BLaER1 treated with 17β-estradiol and CSF1 and Interleukin-3, amounts not matched to agents 10 nM and 100 nM (cell line): ENCODE results near the gene ZGLP1.
A peak's percentile ranks its signal among the peaks of the same experiment; 100 is the strongest.

Experiments
- H3K27ac ChIP-seq, 11 experiments: shearing (Covaris generic); formaldehyde crosslinking; 2 replicates each; pipeline ENCODE4 v1.8.1; 2022
- H3K27me3 ChIP-seq, 11 experiments: shearing (Covaris generic); formaldehyde crosslinking; 2 replicates each; pipeline ENCODE4 v1.8.1; 2022
- H3K36me3 ChIP-seq, 11 experiments: shearing (Covaris generic); formaldehyde crosslinking; 2 replicates each; pipeline ENCODE4 v1.8.1; 2022
- H3K4me1 ChIP-seq, 10 experiments: shearing (Covaris generic); formaldehyde crosslinking; 2 replicates each; pipeline ENCODE4 v1.8.1; 2022
- H3K4me2 ChIP-seq, 11 experiments: shearing (Covaris generic); formaldehyde crosslinking; 2 replicates each; pipeline ENCODE4 v1.8.1; 2022
- H3K4me3 ChIP-seq, 10 experiments: shearing (Covaris generic); formaldehyde crosslinking; 2 replicates each; pipeline ENCODE4 v1.8.1; 2022
- H3K9ac ChIP-seq, 11 experiments: shearing (Covaris generic); formaldehyde crosslinking; 2 replicates each; pipeline ENCODE4 v1.8.1; 2022
- H3K9me3 ChIP-seq, 11 experiments: shearing (Covaris generic); formaldehyde crosslinking; replicated peaks in 1 of 11; 2 replicates each; pipeline ENCODE4 v1.8.1; 2022
- H4K20me1 ChIP-seq, 11 experiments: shearing (Covaris generic); formaldehyde crosslinking; 2 replicates each; pipeline ENCODE4 v1.8.1; 2022
- Cebpa-rat ChIP-seq, 11 experiments: shearing (Covaris generic); IDR thresholded peaks; 2 replicates each; pipeline ENCODE4 v1.8.1; 2022

ZGLP1 gene

GRCh38 chr19:10289167-10289835, 20.3 kb downstream of the ZGLP1 start:
- Histone ChIP-seq H3K9me3 (peaks cover 0 to 21% (median 4%) of the 10 kb centered on the region in 11 experiments; a peak in 8 of 22 replicates), H3K9ac (peak overlapping the region in 4 of 11 experiments; percentile 12 to 30 (median 24); a peak in 3 of 22 replicates), H3K4me1 (peaks cover 80 to 100% (median 89%) of the 10 kb centered on the region in 10 experiments), H3K36me3 (peaks cover 15 to 21% (median 18%) of the 10 kb centered on the region in 11 experiments), H3K4me2 (peak overlapping the region; percentile 83 to 96 (median 88)), H4K20me1 (peaks cover 23 to 77% (median 35%) of the 10 kb centered on the region in 11 experiments), H3K27me3 (peaks cover 69 to 82% (median 78%) of the 10 kb centered on the region in 11 experiments), H3K4me3 (peak overlapping the region; percentile 38 to 67 (median 52)), H3K27ac (no peak overlapping the region)
- TF ChIP-seq Cebpa-rat (IDR thresholded peaks at IDR 0.05) = no peak

DNA sequence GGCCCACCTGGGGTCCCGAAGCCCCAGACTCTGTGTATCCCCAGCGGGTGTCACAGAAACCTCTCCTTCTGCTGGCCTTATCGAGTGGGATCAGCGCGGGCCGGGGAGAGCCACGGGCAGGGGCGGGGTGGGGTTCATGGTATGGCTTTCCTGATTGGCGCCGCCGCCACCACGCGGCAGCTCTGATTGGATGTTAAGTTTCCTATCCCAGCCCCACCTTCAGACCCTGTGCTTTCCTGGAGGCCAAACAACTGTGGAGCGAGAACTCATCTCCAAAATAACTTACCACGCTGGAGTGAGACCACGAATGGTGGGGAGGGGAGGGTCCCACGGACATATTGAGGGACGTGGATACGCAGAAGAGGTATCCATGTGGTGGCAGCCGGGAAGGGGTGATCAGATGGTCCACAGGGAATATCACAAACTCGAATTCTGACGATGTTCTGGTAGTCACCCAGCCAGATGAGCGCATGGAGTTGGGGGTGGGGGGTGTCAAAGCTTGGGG, 20.9 kb downstream of the ZGLP1 start:
- Histone ChIP-seq H3K4me1 (peaks cover 80 to 100% (median 86%) of the 10 kb centered on the region in 10 experiments), H3K36me3 (peaks cover 19 to 27% (median 24%) of the 10 kb centered on the region in 11 experiments)

GRCh38 chr19:10286803-10287737, 22.5 kb downstream of the ZGLP1 start, which contains the start of gene ICAM4:
Gene ICAM4, plus strand, starts transcription at chr19:10286955. Its CDS starts 58 bp downstream, at chr19:10287013.
- peak within 1 kb of the TSS in 10 of 11 experiments; percentile 32 to 77 (median 62); a peak in 19 of 22 replicates for H3K27ac ChIP-seq
- H3K9me3 ChIP-seq = peaks cover 0 to 7% (median 0%) of the 10 kb centered on the region in 11 experiments; a peak in 3 of 22 replicates
- no peak for TF ChIP-seq Cebpa-rat (IDR thresholded peaks at IDR 0.05)
- H3K4me3 ChIP-seq = peak within 1 kb of the TSS; percentile 7 to 67 (median 48)
- H3K4me2 ChIP-seq = peak within 1 kb of the TSS; percentile 83 to 96 (median 88)
- H3K27me3 ChIP-seq = peaks cover 47 to 59% (median 55%) of the 10 kb centered on the region in 11 experiments
- peaks cover 20 to 43% (median 38%) of the 10 kb centered on the region in 11 experiments for H3K36me3 ChIP-seq
- H4K20me1 ChIP-seq = peaks cover 21 to 83% (median 34%) of the 10 kb centered on the region in 11 experiments; a peak in 21 of 22 replicates
- H3K4me1 ChIP-seq = peaks cover 67 to 99% (median 74%) of the 10 kb centered on the region in 10 experiments
- H3K9ac ChIP-seq = peak within 1 kb of the TSS; percentile 20 to 72 (median 58); a peak in 20 of 22 replicates

More for the DNA sequence above, 20.9 kb downstream of the ZGLP1 start:
- no peak overlapping the region for H3K27ac ChIP-seq
- H3K4me3 ChIP-seq = peak overlapping the region; percentile 38 to 67 (median 52)
- TF ChIP-seq Cebpa-rat (IDR thresholded peaks at IDR 0.05) = no peak
- peaks cover 63 to 76% (median 72%) of the 10 kb centered on the region in 11 experiments for H3K27me3 ChIP-seq
- peaks cover 24 to 77% (median 40%) of the 10 kb centered on the region in 11 experiments for H4K20me1 ChIP-seq
- peak overlapping the region in 4 of 11 experiments; percentile 12 to 30 (median 24); a peak in 3 of 22 replicates for H3K9ac ChIP-seq
- peak overlapping the region; percentile 83 to 96 (median 88) for H3K4me2 ChIP-seq
- peaks cover 0 to 20% (median 4%) of the 10 kb centered on the region in 11 experiments; a peak in 8 of 22 replicates for H3K9me3 ChIP-seq

DNA sequence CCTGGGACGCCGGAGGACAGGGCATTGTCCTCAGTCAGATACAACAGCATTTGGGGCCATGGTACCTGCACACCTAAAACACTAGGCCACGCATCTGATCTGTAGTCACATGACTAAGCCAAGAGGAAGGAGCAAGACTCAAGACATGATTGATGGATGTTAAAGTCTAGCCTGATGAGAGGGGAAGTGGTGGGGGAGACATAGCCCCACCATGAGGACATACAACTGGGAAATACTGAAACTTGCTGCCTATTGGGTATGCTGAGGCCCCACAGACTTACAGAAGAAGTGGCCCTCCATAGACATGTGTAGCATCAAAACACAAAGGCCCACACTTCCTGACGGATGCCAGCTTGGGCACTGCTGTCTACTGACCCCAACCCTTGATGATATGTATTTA, 24.2 kb downstream of the ZGLP1 start:
- TF ChIP-seq Cebpa-rat (IDR thresholded peaks at IDR 0.05) = no peak
- peak overlapping the region in 3 of 11 experiments; percentile 27 to 72 (median 45); a peak in 3 of 22 replicates for H3K9ac ChIP-seq
- H4K20me1 ChIP-seq = peaks cover 4 to 83% (median 17%) of the 10 kb centered on the region in 11 experiments; a peak in 19 of 22 replicates
- H3K4me3 ChIP-seq = no peak overlapping the region
- peak overlapping the region in 8 of 11 experiments; percentile 51 to 77 (median 66); a peak in 13 of 22 replicates for H3K27ac ChIP-seq
- H3K4me1 ChIP-seq = peaks cover 54 to 97% (median 59%) of the 10 kb centered on the region in 10 experiments
- peaks cover 30 to 42% (median 39%) of the 10 kb centered on the region in 11 experiments for H3K27me3 ChIP-seq
- peaks cover 24 to 58% (median 39%) of the 10 kb centered on the region in 11 experiments for H3K36me3 ChIP-seq
- H3K9me3 ChIP-seq = peaks cover 0 to 7% (median 0%) of the 10 kb centered on the region in 11 experiments; a peak in 3 of 22 replicates
- H3K4me2 ChIP-seq = peak overlapping the region; percentile 18 to 96 (median 88); a peak in 21 of 22 replicates

- Histone ChIP-seq H3K36me3 (peaks cover 24 to 63% (median 39%) of the 10 kb centered on the region in 11 experiments), H3K4me1 (peaks cover 54 to 97% (median 59%) of the 10 kb centered on the region in 10 experiments), H3K9ac (no peak overlapping the region), H4K20me1 (peaks cover 0 to 83% (median 13%) of the 10 kb centered on the region in 11 experiments; a peak in 15 of 22 replicates), H3K27me3 (peaks cover 25 to 38% (median 34%) of the 10 kb centered on the region in 11 experiments), H3K27ac (peak overlapping the region in 3 of 11 experiments; percentile 64 to 77 (median 76); a peak in 3 of 22 replicates), H3K4me2 (peak overlapping the region in 8 of 11 experiments; percentile 84 to 96 (median 90); a peak in 12 of 22 replicates), H3K9me3 (peaks cover 0 to 7% (median 0%) of the 10 kb centered on the region in 11 experiments; a peak in 3 of 22 replicates), H3K4me3 (no peak overlapping the region)
- no peak for TF ChIP-seq Cebpa-rat (IDR thresholded peaks at IDR 0.05)
Measured at GRCh38 chr19:10284960-10285278, 24.7 kb downstream of the ZGLP1 start.

DNA sequence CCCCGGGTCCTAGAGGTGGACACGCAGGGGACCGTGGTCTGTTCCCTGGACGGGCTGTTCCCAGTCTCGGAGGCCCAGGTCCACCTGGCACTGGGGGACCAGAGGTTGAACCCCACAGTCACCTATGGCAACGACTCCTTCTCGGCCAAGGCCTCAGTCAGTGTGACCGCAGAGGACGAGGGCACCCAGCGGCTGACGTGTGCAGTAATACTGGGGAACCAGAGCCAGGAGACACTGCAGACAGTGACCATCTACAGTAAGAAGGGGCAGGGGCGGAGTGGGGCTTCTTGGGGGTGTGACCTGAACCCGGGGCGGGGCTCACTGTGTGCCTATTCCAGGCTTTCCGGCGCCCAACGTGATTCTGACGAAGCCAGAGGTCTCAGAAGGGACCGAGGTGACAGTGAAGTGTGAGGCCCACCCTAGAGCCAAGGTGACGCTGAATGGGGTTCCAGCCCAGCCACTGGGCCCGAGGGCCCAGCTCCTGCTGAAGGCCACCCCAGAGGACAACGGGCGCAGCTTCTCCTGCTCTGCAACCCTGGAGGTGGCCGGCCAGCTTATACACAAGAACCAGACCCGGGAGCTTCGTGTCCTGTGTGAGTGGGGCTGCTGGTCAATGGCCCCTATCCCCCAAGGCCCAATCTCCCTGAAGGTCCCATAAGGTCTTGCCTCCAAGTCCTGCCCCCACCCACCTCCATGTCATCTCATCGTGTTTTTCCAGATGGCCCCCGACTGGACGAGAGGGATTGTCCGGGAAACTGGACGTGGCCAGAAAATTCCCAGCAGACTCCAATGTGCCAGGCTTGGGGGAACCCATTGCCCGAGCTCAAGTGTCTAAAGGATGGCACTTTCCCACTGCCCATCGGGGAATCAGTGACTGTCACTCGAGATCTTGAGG, 25.3 kb downstream of the ZGLP1 start:
- peak overlapping the region in 5 of 11 experiments; percentile 84 to 96 (median 94); a peak in 8 of 22 replicates for H3K4me2 ChIP-seq
- peaks cover 55 to 98% (median 60%) of the 10 kb centered on the region in 10 experiments for H3K4me1 ChIP-seq
- peak overlapping the region in 1 of 11 experiments; percentile 35; a peak in 2 of 22 replicates for H3K9ac ChIP-seq

More for the DNA sequence above, 25.3 kb downstream of the ZGLP1 start:
- Histone ChIP-seq H3K27me3 (peaks cover 19 to 32% (median 28%) of the 10 kb centered on the region in 11 experiments), H4K20me1 (peaks cover 0 to 88% (median 12%) of the 10 kb centered on the region in 11 experiments; a peak in 12 of 22 replicates), H3K36me3 (peaks cover 24 to 69% (median 39%) of the 10 kb centered on the region in 11 experiments), H3K4me3 (no peak overlapping the region), H3K9me3 (peaks cover 0 to 6% (median 0%) of the 10 kb centered on the region in 11 experiments; a peak in 3 of 22 replicates), H3K27ac (peak overlapping the region in 1 of 11 experiments; percentile 77; a peak in 1 of 22 replicates)
- no peak for TF ChIP-seq Cebpa-rat (IDR thresholded peaks at IDR 0.05)
